H9 (cell line): ENCODE measurements around the gene CFAP69. TPM values are rescaled to one million over a fixed set of nuclear protein-coding genes. Genes with fewer than 3 reads are reported as not detected.

Experiments used
- DNase-seq: peaks from one replicate; pipeline ENCODE4 v3.0.0-alpha.2; 2017
- H2AFZ ChIP-seq: one replicate; pipeline ENCODE4 v1.6.1; 2013; ENCODE audit warnings: mild to moderate bottlenecking, low read length, control low read depth, moderate library complexity
- H2AK5ac ChIP-seq: 2 replicates; pipeline ENCODE4 v1.6.1; 2013; ENCODE audit warnings: low read length, control low read depth, mixed read lengths; ENCODE audit not compliant: insufficient read length
- H2BK120ac ChIP-seq: one replicate; pipeline ENCODE4 v1.6.1; 2013; ENCODE audit warnings: low read depth, mild to moderate bottlenecking, low read length, control low read depth, inconsistent platforms; ENCODE audit not compliant: poor library complexity, severe bottlenecking
- H2BK12ac ChIP-seq: 2 replicates; pipeline ENCODE4 v1.6.1; 2013; ENCODE audit warnings: low read length, control low read depth, mixed read lengths, low read depth; ENCODE audit not compliant: insufficient read length
- H2BK15ac ChIP-seq: 2 replicates; pipeline ENCODE4 v1.6.1; 2013; ENCODE audit warnings: low read depth, low read length, control low read depth
- H2BK20ac ChIP-seq: one replicate; pipeline ENCODE4 v1.6.1; 2013; ENCODE audit warnings: low read depth, mild to moderate bottlenecking, low read length, control low read depth, inconsistent platforms; ENCODE audit not compliant: poor library complexity, severe bottlenecking
- H2BK5ac ChIP-seq: 2 replicates; pipeline ENCODE4 v1.6.1; 2013; ENCODE audit warnings: low read length, control low read depth, mixed read lengths; ENCODE audit not compliant: insufficient read length
- H3K14ac ChIP-seq: 2 replicates; pipeline ENCODE4 v1.6.1; 2013; ENCODE audit warnings: low read length, control low read depth; ENCODE audit not compliant: insufficient read depth
- H3K18ac ChIP-seq: 2 replicates; pipeline ENCODE4 v1.6.1; 2013; ENCODE audit warnings: low read depth, mild to moderate bottlenecking, mixed read lengths, low read length, control low read depth; ENCODE audit not compliant: insufficient read length
- H3K23ac ChIP-seq: 2 replicates; pipeline ENCODE4 v1.6.1; 2013; ENCODE audit warnings: low read length, control low read depth, mixed read lengths, low read depth; ENCODE audit not compliant: insufficient read length
- H3K23me2 ChIP-seq: 2 replicates; pipeline ENCODE4 v1.6.1; 2013; ENCODE audit warnings: low read depth, mild to moderate bottlenecking, mixed read lengths, low read length, control low read depth; ENCODE audit not compliant: insufficient read length, poor library complexity, severe bottlenecking
- H3K27ac ChIP-seq: 2 replicates; pipeline ENCODE4 v1.5.1; 2013; ENCODE audit warnings: low read length, control low read depth, mixed read lengths, low read depth; ENCODE audit not compliant: insufficient read length
- H3K27me3 ChIP-seq: 2 replicates; pipeline ENCODE4 v1.6.1; 2013; ENCODE audit warnings: low read length, control low read depth, inconsistent platforms; ENCODE audit not compliant: insufficient read depth
- H3K4ac ChIP-seq: 2 replicates; pipeline ENCODE4 v1.6.1; 2013; ENCODE audit warnings: low read depth, mild to moderate bottlenecking, control low read depth, inconsistent platforms, low read length, moderate library complexity
- H3K4me1 ChIP-seq: 2 replicates; pipeline ENCODE4 v1.6.1; 2013; ENCODE audit warnings: low read length, control low read depth, inconsistent platforms; ENCODE audit not compliant: insufficient read depth
- H3K4me2 ChIP-seq: 2 replicates; pipeline ENCODE4 v1.6.1; 2013; ENCODE audit warnings: low read length, control low read depth, mixed read lengths; ENCODE audit not compliant: insufficient read length, insufficient read depth
- H3K56ac ChIP-seq: 2 replicates; pipeline ENCODE4 v1.6.1; 2013; ENCODE audit warnings: low read depth, mild to moderate bottlenecking, mixed read lengths, low read length, control low read depth; ENCODE audit not compliant: insufficient read length
- H3K79me1 ChIP-seq: 2 replicates; pipeline ENCODE4 v1.6.1; 2013; ENCODE audit warnings: low read depth, mild to moderate bottlenecking, moderate library complexity, low read length, control low read depth, inconsistent platforms; ENCODE audit not compliant: insufficient read depth, poor library complexity, severe bottlenecking
- H3K79me2 ChIP-seq: 2 replicates; pipeline ENCODE4 v1.6.1; 2013; ENCODE audit warnings: low read length, control low read depth, inconsistent platforms; ENCODE audit not compliant: insufficient read depth
- H3K9ac ChIP-seq: 2 replicates; pipeline ENCODE4 v1.6.1; 2013; ENCODE audit warnings: low read length, control low read depth, mixed read lengths; ENCODE audit not compliant: insufficient read length; ENCODE audit errors: extremely low read depth
- H3K9me3 ChIP-seq: one replicate; pipeline ENCODE4 v1.6.1; 2013; ENCODE audit warnings: low read depth, low read length, inconsistent platforms; ENCODE audit not compliant: control insufficient read depth
- H3T11ph ChIP-seq: one replicate; pipeline ENCODE4 v1.6.1; 2013; ENCODE audit warnings: mild to moderate bottlenecking, low read length, control low read depth, inconsistent platforms
- H4K20me1 ChIP-seq: one replicate; pipeline ENCODE4 v1.6.1; 2013; ENCODE audit not compliant: control insufficient read depth, insufficient read length, insufficient read depth
- H4K5ac ChIP-seq: 2 replicates; pipeline ENCODE4 v1.6.1; 2013; ENCODE audit warnings: low read depth, mild to moderate bottlenecking, mixed read lengths, low read length, control low read depth; ENCODE audit not compliant: insufficient read length
- H4K8ac ChIP-seq: replicated peaks from 2 replicates; pipeline ENCODE4 v1.6.1; 2013; ENCODE audit warnings: low read length, control low read depth, mixed read lengths, low read depth; ENCODE audit not compliant: insufficient read length
- H4K91ac ChIP-seq: 2 replicates; pipeline ENCODE4 v1.6.1; 2013; ENCODE audit warnings: low read depth, mild to moderate bottlenecking, moderate library complexity, mixed read lengths, low read length, control low read depth; ENCODE audit not compliant: insufficient read length
- H3K27ac Mint-ChIP-seq, 3 experiments: 2 replicates in 2 of 3; 3 replicates in 1 of 3; pipeline ENCODE4 v1.8.0; 2020 to 2021; ENCODE audit warnings: mixed read lengths in 3 of 3, mild to moderate bottlenecking in 1 of 3, moderate library complexity in 1 of 3
- H3K27me3 Mint-ChIP-seq: 2 replicates; pipeline ENCODE4 v1.8.0; 2021; ENCODE audit warnings: low read depth, mild to moderate bottlenecking, moderate library complexity, mixed read lengths
- H3K36me3 Mint-ChIP-seq, 3 experiments: 2 replicates in 2 of 3; 3 replicates in 1 of 3; pipeline ENCODE4 v1.8.0; 2020 to 2021; ENCODE audit warnings: low read depth in 3 of 3, mixed read lengths in 3 of 3; ENCODE audit not compliant: insufficient read depth in 1 of 3
- H3K4me1 Mint-ChIP-seq, 2 experiments: 2 replicates each; pipeline ENCODE4 v1.8.0; 2020; ENCODE audit warnings: mixed read lengths in 2 of 2
- H3K4me3 Mint-ChIP-seq, 2 experiments: 2 replicates in 1 of 2; 3 replicates in 1 of 2; pipeline ENCODE4 v1.8.0; 2020 to 2021; ENCODE audit warnings: mild to moderate bottlenecking in 2 of 2, mixed read lengths in 2 of 2, moderate library complexity in 1 of 2
- H3K9me3 Mint-ChIP-seq, 2 experiments: 2 replicates in 1 of 2; 3 replicates in 1 of 2; pipeline ENCODE4 v1.8.0; 2020; ENCODE audit warnings: mild to moderate bottlenecking in 2 of 2, mixed read lengths in 2 of 2, moderate library complexity in 1 of 2
- WGBS: extraction: QIAGEN DNeasy Blood & Tissue Kit; methylation state at CpG from one replicate; pipeline ENCODE4 v1.1.7; 2013; ENCODE audit warnings: missing lambda C conversion rate, low lambda C conversion rate, mixed read lengths; ENCODE audit not compliant: insufficient read length; ENCODE audit errors: extremely low coverage; 5-methylcytosine and 5-hydroxymethylcytosine counted together
- total RNA-seq: library from RNA; stranded (reverse); gene quantifications from 2 replicates; pipeline ENCODE4 v1.2.1, GENCODE V29; 2021
- TF ChIP-seq, protein P1 (sequence below): fragments of 200-600 bp; sonication (generic); conservative IDR thresholded peaks from 3 replicates; pipeline ENCODE4 v1.8.0; 2021; ENCODE audit warnings: antibody characterized with exemption, mild to moderate bottlenecking

The CFAP69 gene
- total RNA-seq, 1 experiment from 2014 or later, result 2.9 TPM

DNA sequence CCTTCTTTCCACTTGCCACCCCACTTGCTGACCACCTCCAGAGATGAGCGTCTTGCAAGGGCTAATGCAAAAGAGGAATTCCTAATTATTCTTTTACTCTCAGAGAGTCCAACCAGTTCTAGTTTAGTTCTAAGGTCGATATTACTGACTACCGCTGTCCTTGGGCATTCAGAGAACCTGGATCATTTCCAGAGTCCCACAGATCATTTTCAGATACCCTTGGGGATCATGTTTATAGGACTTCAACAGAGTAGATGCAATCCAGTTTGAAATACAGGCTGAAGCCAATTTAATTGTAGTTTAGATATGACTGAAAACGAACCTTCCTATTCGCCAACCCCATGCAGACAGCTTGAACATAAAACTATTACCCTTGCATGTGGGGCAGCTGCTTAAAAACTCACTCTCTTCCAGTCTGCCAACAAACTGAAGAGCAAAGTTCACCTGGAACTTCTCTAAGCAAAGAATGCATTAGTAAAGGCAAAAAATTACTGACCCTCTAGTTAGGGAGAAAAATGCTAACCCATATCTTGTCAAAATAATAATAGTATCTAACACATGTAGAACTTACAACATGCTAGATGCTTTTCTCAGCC is 22.4 kb downstream of the CFAP69 start:
- Histone ChIP-seq H3K4me1 (no peaks in the 10 kb centered on the region), H2BK15ac (no peak overlapping the region), H3K23ac (no peak overlapping the region), H3K79me2 (no peaks in the 10 kb centered on the region), H3K4ac (no peak overlapping the region), H2BK5ac (no peak overlapping the region), H3K27ac (no peak overlapping the region), H3K9ac (no peak overlapping the region), H3K4me2 (no peak overlapping the region), H3K23me2 (no peaks in the 10 kb centered on the region), H3K27me3 (no peaks in the 10 kb centered on the region), H3K79me1 (no peaks in the 10 kb centered on the region), H3K18ac (no peak overlapping the region), H3K14ac (no peak overlapping the region), H2AK5ac (no peak overlapping the region), H2BK20ac (no peak overlapping the region), H2BK120ac (no peak overlapping the region), H4K20me1 (no peaks in the 10 kb centered on the region), H3T11ph (no peak overlapping the region), H2AFZ (no peak overlapping the region), H2BK12ac (no peak overlapping the region), H3K9me3 (no peaks in the 10 kb centered on the region), H4K5ac (no peak overlapping the region), H4K91ac (no peak overlapping the region), H4K8ac (no peak overlapping the region), H3K56ac (no peak overlapping the region)
- WGBS, result no CpG with 5 or more reads among the region's 5 CpGs
- no peak for DNase-seq
- Mint-ChIP-seq H3K9me3 (no peaks in the 10 kb centered on the region), H3K4me1 (no peaks in the 10 kb centered on the region), H3K36me3 (no peaks in the 10 kb centered on the region), H3K27ac (peak overlapping the region in 1 of 3 experiments; percentile 47; a peak in 1 of 7 replicates), H3K4me3 (no peak overlapping the region), H3K27me3 (no peaks in the 10 kb centered on the region)
- TF ChIP-seq, protein P1, sequence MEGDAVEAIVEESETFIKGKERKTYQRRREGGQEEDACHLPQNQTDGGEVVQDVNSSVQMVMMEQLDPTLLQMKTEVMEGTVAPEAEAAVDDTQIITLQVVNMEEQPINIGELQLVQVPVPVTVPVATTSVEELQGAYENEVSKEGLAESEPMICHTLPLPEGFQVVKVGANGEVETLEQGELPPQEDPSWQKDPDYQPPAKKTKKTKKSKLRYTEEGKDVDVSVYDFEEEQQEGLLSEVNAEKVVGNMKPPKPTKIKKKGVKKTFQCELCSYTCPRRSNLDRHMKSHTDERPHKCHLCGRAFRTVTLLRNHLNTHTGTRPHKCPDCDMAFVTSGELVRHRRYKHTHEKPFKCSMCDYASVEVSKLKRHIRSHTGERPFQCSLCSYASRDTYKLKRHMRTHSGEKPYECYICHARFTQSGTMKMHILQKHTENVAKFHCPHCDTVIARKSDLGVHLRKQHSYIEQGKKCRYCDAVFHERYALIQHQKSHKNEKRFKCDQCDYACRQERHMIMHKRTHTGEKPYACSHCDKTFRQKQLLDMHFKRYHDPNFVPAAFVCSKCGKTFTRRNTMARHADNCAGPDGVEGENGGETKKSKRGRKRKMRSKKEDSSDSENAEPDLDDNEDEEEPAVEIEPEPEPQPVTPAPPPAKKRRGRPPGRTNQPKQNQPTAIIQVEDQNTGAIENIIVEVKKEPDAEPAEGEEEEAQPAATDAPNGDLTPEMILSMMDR, result no peak
